H9 (cell line): Measurements from ENCODE around the gene GPR108. TPM values are rescaled to one million over a fixed set of nuclear protein-coding genes. Genes with fewer than 3 reads are reported as not detected.

Experiments used
- DNase-seq: peaks from one replicate; pipeline ENCODE4 v3.0.0-alpha.2; 2017
- H2AFZ ChIP-seq: one replicate; pipeline ENCODE4 v1.6.1; 2013; ENCODE audit warnings: mild to moderate bottlenecking, low read length, control low read depth, moderate library complexity
- H2AK5ac ChIP-seq: 2 replicates; pipeline ENCODE4 v1.6.1; 2013; ENCODE audit warnings: low read length, control low read depth, mixed read lengths; ENCODE audit not compliant: insufficient read length
- H2BK120ac ChIP-seq: one replicate; pipeline ENCODE4 v1.6.1; 2013; ENCODE audit warnings: low read depth, mild to moderate bottlenecking, low read length, control low read depth, inconsistent platforms; ENCODE audit not compliant: poor library complexity, severe bottlenecking
- H2BK12ac ChIP-seq: 2 replicates; pipeline ENCODE4 v1.6.1; 2013; ENCODE audit warnings: low read length, control low read depth, mixed read lengths, low read depth; ENCODE audit not compliant: insufficient read length
- H2BK15ac ChIP-seq: 2 replicates; pipeline ENCODE4 v1.6.1; 2013; ENCODE audit warnings: low read depth, low read length, control low read depth
- H2BK20ac ChIP-seq: one replicate; pipeline ENCODE4 v1.6.1; 2013; ENCODE audit warnings: low read depth, mild to moderate bottlenecking, low read length, control low read depth, inconsistent platforms; ENCODE audit not compliant: poor library complexity, severe bottlenecking
- H2BK5ac ChIP-seq: 2 replicates; pipeline ENCODE4 v1.6.1; 2013; ENCODE audit warnings: low read length, control low read depth, mixed read lengths; ENCODE audit not compliant: insufficient read length
- H3K14ac ChIP-seq: 2 replicates; pipeline ENCODE4 v1.6.1; 2013; ENCODE audit warnings: low read length, control low read depth; ENCODE audit not compliant: insufficient read depth
- H3K18ac ChIP-seq: 2 replicates; pipeline ENCODE4 v1.6.1; 2013; ENCODE audit warnings: low read depth, mild to moderate bottlenecking, mixed read lengths, low read length, control low read depth; ENCODE audit not compliant: insufficient read length
- H3K23ac ChIP-seq: 2 replicates; pipeline ENCODE4 v1.6.1; 2013; ENCODE audit warnings: low read length, control low read depth, mixed read lengths, low read depth; ENCODE audit not compliant: insufficient read length
- H3K23me2 ChIP-seq: 2 replicates; pipeline ENCODE4 v1.6.1; 2013; ENCODE audit warnings: low read depth, mild to moderate bottlenecking, mixed read lengths, low read length, control low read depth; ENCODE audit not compliant: insufficient read length, poor library complexity, severe bottlenecking
- H3K27ac ChIP-seq: 2 replicates; pipeline ENCODE4 v1.5.1; 2013; ENCODE audit warnings: low read length, control low read depth, mixed read lengths, low read depth; ENCODE audit not compliant: insufficient read length
- H3K27me3 ChIP-seq: 2 replicates; pipeline ENCODE4 v1.6.1; 2013; ENCODE audit warnings: low read length, control low read depth, inconsistent platforms; ENCODE audit not compliant: insufficient read depth
- H3K4ac ChIP-seq: 2 replicates; pipeline ENCODE4 v1.6.1; 2013; ENCODE audit warnings: low read depth, mild to moderate bottlenecking, control low read depth, inconsistent platforms, low read length, moderate library complexity
- H3K4me1 ChIP-seq: 2 replicates; pipeline ENCODE4 v1.6.1; 2013; ENCODE audit warnings: low read length, control low read depth, inconsistent platforms; ENCODE audit not compliant: insufficient read depth
- H3K4me2 ChIP-seq: 2 replicates; pipeline ENCODE4 v1.6.1; 2013; ENCODE audit warnings: low read length, control low read depth, mixed read lengths; ENCODE audit not compliant: insufficient read length, insufficient read depth
- H3K56ac ChIP-seq: 2 replicates; pipeline ENCODE4 v1.6.1; 2013; ENCODE audit warnings: low read depth, mild to moderate bottlenecking, mixed read lengths, low read length, control low read depth; ENCODE audit not compliant: insufficient read length
- H3K79me1 ChIP-seq: 2 replicates; pipeline ENCODE4 v1.6.1; 2013; ENCODE audit warnings: low read depth, mild to moderate bottlenecking, moderate library complexity, low read length, control low read depth, inconsistent platforms; ENCODE audit not compliant: insufficient read depth, poor library complexity, severe bottlenecking
- H3K79me2 ChIP-seq: 2 replicates; pipeline ENCODE4 v1.6.1; 2013; ENCODE audit warnings: low read length, control low read depth, inconsistent platforms; ENCODE audit not compliant: insufficient read depth
- H3K9ac ChIP-seq: 2 replicates; pipeline ENCODE4 v1.6.1; 2013; ENCODE audit warnings: low read length, control low read depth, mixed read lengths; ENCODE audit not compliant: insufficient read length; ENCODE audit errors: extremely low read depth
- H3K9me3 ChIP-seq: one replicate; pipeline ENCODE4 v1.6.1; 2013; ENCODE audit warnings: low read depth, low read length, inconsistent platforms; ENCODE audit not compliant: control insufficient read depth
- H3T11ph ChIP-seq: one replicate; pipeline ENCODE4 v1.6.1; 2013; ENCODE audit warnings: mild to moderate bottlenecking, low read length, control low read depth, inconsistent platforms
- H4K20me1 ChIP-seq: one replicate; pipeline ENCODE4 v1.6.1; 2013; ENCODE audit not compliant: control insufficient read depth, insufficient read length, insufficient read depth
- H4K5ac ChIP-seq: 2 replicates; pipeline ENCODE4 v1.6.1; 2013; ENCODE audit warnings: low read depth, mild to moderate bottlenecking, mixed read lengths, low read length, control low read depth; ENCODE audit not compliant: insufficient read length
- H4K8ac ChIP-seq: replicated peaks from 2 replicates; pipeline ENCODE4 v1.6.1; 2013; ENCODE audit warnings: low read length, control low read depth, mixed read lengths, low read depth; ENCODE audit not compliant: insufficient read length
- H4K91ac ChIP-seq: 2 replicates; pipeline ENCODE4 v1.6.1; 2013; ENCODE audit warnings: low read depth, mild to moderate bottlenecking, moderate library complexity, mixed read lengths, low read length, control low read depth; ENCODE audit not compliant: insufficient read length
- H3K27ac Mint-ChIP-seq, 3 experiments: 2 replicates in 2 of 3; 3 replicates in 1 of 3; pipeline ENCODE4 v1.8.0; 2020 to 2021; ENCODE audit warnings: mixed read lengths in 3 of 3, mild to moderate bottlenecking in 1 of 3, moderate library complexity in 1 of 3
- H3K27me3 Mint-ChIP-seq: 2 replicates; pipeline ENCODE4 v1.8.0; 2021; ENCODE audit warnings: low read depth, mild to moderate bottlenecking, moderate library complexity, mixed read lengths
- H3K36me3 Mint-ChIP-seq, 3 experiments: 2 replicates in 2 of 3; 3 replicates in 1 of 3; pipeline ENCODE4 v1.8.0; 2020 to 2021; ENCODE audit warnings: low read depth in 3 of 3, mixed read lengths in 3 of 3; ENCODE audit not compliant: insufficient read depth in 1 of 3
- H3K4me1 Mint-ChIP-seq, 2 experiments: 2 replicates each; pipeline ENCODE4 v1.8.0; 2020; ENCODE audit warnings: mixed read lengths in 2 of 2
- H3K4me3 Mint-ChIP-seq, 2 experiments: 2 replicates in 1 of 2; 3 replicates in 1 of 2; pipeline ENCODE4 v1.8.0; 2020 to 2021; ENCODE audit warnings: mild to moderate bottlenecking in 2 of 2, mixed read lengths in 2 of 2, moderate library complexity in 1 of 2
- H3K9me3 Mint-ChIP-seq, 2 experiments: 2 replicates in 1 of 2; 3 replicates in 1 of 2; pipeline ENCODE4 v1.8.0; 2020; ENCODE audit warnings: mild to moderate bottlenecking in 2 of 2, mixed read lengths in 2 of 2, moderate library complexity in 1 of 2
- WGBS: extraction: QIAGEN DNeasy Blood & Tissue Kit; methylation state at CpG from one replicate; pipeline ENCODE4 v1.1.7; 2013; ENCODE audit warnings: missing lambda C conversion rate, low lambda C conversion rate, mixed read lengths; ENCODE audit not compliant: insufficient read length; ENCODE audit errors: extremely low coverage; 5-methylcytosine and 5-hydroxymethylcytosine counted together
- total RNA-seq: library from RNA; stranded (reverse); gene quantifications from 2 replicates; pipeline ENCODE4 v1.2.1, GENCODE V29; 2021
- TF ChIP-seq, protein P1 (sequence below): fragments of 200-600 bp; sonication (generic); conservative IDR thresholded peaks from 3 replicates; pipeline ENCODE4 v1.8.0; 2021; ENCODE audit warnings: antibody characterized with exemption, mild to moderate bottlenecking

The GPR108 gene
- total RNA-seq, 1 experiment from 2014 or later: 38.2 TPM

- Histone ChIP-seq H3K23ac (no peak overlapping the region), H2AFZ (no peak overlapping the region), H3K4me1 (peaks cover 7% of the 10 kb centered on the region; the same call in 1 of the 2 replicates), H3K4ac (no peak overlapping the region), H3K79me2 (no peaks in the 10 kb centered on the region; the same call in 1 of the 2 replicates), H3T11ph (no peak overlapping the region), H3K56ac (no peak overlapping the region), H3K9me3 (no peaks in the 10 kb centered on the region), H2AK5ac (no peak overlapping the region), H2BK15ac (no peak overlapping the region; the same call in 1 of the 2 replicates), H4K91ac (no peak overlapping the region), H4K5ac (no peak overlapping the region), H2BK12ac (no peak overlapping the region), H3K14ac (peak overlapping the region; percentile 45; the same call in 1 of the 2 replicates), H3K27ac (peak overlapping the region; percentile 42), H3K9ac (peak overlapping the region; percentile 47), H3K23me2 (peaks cover 25% of the 10 kb centered on the region), H3K27me3 (no peaks in the 10 kb centered on the region), H2BK5ac (no peak overlapping the region), H4K8ac (no peak overlapping the region), H4K20me1 (peaks cover 2% of the 10 kb centered on the region), H2BK120ac (no peak overlapping the region), H3K4me2 (peak overlapping the region; percentile 97), H2BK20ac (no peak overlapping the region), H3K79me1 (no peaks in the 10 kb centered on the region), H3K18ac (peak overlapping the region; percentile 27)
- Mint-ChIP-seq H3K4me3 (peak overlapping the region; percentile 88 to 97), H3K27me3 (no peaks in the 10 kb centered on the region), H3K36me3 (peaks cover 7 to 16% (median 12%) of the 10 kb centered on the region in 3 experiments), H3K27ac (peak overlapping the region; percentile 91 to 98 (median 97)), H3K4me1 (peaks cover 32 to 41% of the 10 kb centered on the region in 2 experiments), H3K9me3 (no peaks in the 10 kb centered on the region)
- WGBS: no CpG with 5 or more reads among the region's 25 CpGs
- peak; percentile 89 for DNase-seq
- TF ChIP-seq, protein P1, sequence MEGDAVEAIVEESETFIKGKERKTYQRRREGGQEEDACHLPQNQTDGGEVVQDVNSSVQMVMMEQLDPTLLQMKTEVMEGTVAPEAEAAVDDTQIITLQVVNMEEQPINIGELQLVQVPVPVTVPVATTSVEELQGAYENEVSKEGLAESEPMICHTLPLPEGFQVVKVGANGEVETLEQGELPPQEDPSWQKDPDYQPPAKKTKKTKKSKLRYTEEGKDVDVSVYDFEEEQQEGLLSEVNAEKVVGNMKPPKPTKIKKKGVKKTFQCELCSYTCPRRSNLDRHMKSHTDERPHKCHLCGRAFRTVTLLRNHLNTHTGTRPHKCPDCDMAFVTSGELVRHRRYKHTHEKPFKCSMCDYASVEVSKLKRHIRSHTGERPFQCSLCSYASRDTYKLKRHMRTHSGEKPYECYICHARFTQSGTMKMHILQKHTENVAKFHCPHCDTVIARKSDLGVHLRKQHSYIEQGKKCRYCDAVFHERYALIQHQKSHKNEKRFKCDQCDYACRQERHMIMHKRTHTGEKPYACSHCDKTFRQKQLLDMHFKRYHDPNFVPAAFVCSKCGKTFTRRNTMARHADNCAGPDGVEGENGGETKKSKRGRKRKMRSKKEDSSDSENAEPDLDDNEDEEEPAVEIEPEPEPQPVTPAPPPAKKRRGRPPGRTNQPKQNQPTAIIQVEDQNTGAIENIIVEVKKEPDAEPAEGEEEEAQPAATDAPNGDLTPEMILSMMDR: peak; percentile 61; the same call in 2 of the 3 replicates
Measured at GRCh38 chr19:6736169-6736916, 1.0 kb downstream of the GPR108 start.
